ENCODE data around the gene TJP3.

GRCh38 chr19:3716147-3716668 is 8.0 kb downstream of the TJP3 start:
- no peak for TF ChIP-seq CTCF (IDR thresholded peaks at IDR 0.05; ENCODE audit: insufficient read depth, low read depth, low read length)
- TF ChIP-seq EZH2 (IDR thresholded peaks at IDR 0.05; ENCODE audit: insufficient read depth, low read length), result no peak

All from astrocyte (in vitro differentiated cells and primary cell).